ENCODE measurements around the gene ABCA12.

GRCh38 chr2:215186021-215186420 is 47.6 kb upstream of the ABCA12 start:
- TF ChIP-seq, protein P1, sequence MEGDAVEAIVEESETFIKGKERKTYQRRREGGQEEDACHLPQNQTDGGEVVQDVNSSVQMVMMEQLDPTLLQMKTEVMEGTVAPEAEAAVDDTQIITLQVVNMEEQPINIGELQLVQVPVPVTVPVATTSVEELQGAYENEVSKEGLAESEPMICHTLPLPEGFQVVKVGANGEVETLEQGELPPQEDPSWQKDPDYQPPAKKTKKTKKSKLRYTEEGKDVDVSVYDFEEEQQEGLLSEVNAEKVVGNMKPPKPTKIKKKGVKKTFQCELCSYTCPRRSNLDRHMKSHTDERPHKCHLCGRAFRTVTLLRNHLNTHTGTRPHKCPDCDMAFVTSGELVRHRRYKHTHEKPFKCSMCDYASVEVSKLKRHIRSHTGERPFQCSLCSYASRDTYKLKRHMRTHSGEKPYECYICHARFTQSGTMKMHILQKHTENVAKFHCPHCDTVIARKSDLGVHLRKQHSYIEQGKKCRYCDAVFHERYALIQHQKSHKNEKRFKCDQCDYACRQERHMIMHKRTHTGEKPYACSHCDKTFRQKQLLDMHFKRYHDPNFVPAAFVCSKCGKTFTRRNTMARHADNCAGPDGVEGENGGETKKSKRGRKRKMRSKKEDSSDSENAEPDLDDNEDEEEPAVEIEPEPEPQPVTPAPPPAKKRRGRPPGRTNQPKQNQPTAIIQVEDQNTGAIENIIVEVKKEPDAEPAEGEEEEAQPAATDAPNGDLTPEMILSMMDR (conservative IDR thresholded peaks at IDR 0.05 in 1 of 2, IDR thresholded peaks at IDR 0.05 in 1 of 2; ENCODE audit: low read depth in 1 of 2, low read length in 2 of 2) = no peak
- TF ChIP-seq EZH2 (IDR thresholded peaks at IDR 0.05; ENCODE audit: low read length, missing control alignments) = no peak
